GM12865 (cell line): ENCODE measurements around the gene WNT5A.

Experiments used
- DNase-seq: peaks from one replicate; pipeline ENCODE4 v3.0.0; 2010; ENCODE audit warnings: low read depth
- H3K4me3 ChIP-seq: 2 replicates; pipeline ENCODE4 v1.5.1; 2011; ENCODE audit warnings: mild to moderate bottlenecking, low read depth, low read length, control low read depth
- CTCF ChIP-seq: IDR thresholded peaks from 2 replicates; pipeline ENCODE4 v1.5.1; 2011; ENCODE audit warnings: low read length, control low read depth, low read depth, inconsistent platforms; ENCODE audit not compliant: insufficient read depth; ENCODE audit errors: missing control alignments

Gene WNT5A

GRCh38 chr3:55439657-55440056, 47.4 kb downstream of the WNT5A start:
- TF ChIP-seq CTCF, result no peak
- DNase-seq, result no peak
- H3K4me3 ChIP-seq, result no peak overlapping the region

GRCh38 chr3:55436644-55437043, 50.5 kb downstream of the WNT5A start:
- no peak for DNase-seq
- H3K4me3 ChIP-seq, result no peak overlapping the region
- no peak for TF ChIP-seq CTCF

GRCh38 chr3:55435491-55435890, 51.6 kb downstream of the WNT5A start:
- no peak for TF ChIP-seq CTCF
- no peak overlapping the region for H3K4me3 ChIP-seq
- no peak for DNase-seq

DNA sequence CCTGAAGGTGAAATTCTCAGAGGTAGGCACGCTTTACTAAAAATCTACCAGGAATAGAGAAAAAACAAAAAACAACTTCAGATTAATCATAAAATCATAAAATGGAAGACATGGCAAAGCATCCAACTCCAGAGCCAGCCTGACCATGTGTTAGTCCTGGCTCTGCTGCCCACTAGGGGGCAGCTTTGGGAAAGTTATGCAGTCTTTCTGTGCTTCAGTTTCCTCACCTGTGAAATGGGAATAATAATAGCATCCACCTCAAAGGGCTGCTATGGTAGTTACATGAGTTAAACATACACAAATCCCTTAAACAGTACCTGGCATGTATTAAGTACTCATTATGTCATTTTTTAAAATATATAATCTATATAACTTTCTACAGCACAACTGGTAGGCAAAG, 52.3 kb downstream of the WNT5A start:
- DNase-seq, result peak; percentile 64
- TF ChIP-seq CTCF, result peak; percentile 78
- H3K4me3 ChIP-seq, result no peak overlapping the region

GRCh38 chr3:55431041-55431440, 56.1 kb downstream of the WNT5A start:
- H3K4me3 ChIP-seq, result no peak overlapping the region
- TF ChIP-seq CTCF, result no peak
- DNase-seq, result no peak

DNA sequence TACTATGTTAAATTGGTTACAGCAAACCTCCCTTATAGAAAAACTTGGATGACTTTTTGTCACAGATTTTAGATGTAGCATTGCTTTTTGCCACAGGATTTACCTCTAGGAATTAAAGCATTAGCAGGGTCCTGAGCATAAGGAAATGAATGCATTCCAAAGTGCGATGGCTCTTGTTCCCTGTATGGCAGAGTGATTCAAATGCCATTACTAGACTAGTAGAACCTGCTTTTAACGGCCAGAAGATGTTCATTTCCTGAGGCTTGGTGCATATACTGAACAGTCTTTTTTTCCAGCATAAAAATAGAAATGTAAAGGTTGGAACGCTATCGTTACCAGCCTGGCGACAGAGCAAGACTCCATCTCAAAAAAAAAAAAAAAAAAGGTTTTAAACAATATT, 59.4 kb downstream of the WNT5A start:
- no peak for DNase-seq
- no peak overlapping the region for H3K4me3 ChIP-seq
- no peak for TF ChIP-seq CTCF

DNA sequence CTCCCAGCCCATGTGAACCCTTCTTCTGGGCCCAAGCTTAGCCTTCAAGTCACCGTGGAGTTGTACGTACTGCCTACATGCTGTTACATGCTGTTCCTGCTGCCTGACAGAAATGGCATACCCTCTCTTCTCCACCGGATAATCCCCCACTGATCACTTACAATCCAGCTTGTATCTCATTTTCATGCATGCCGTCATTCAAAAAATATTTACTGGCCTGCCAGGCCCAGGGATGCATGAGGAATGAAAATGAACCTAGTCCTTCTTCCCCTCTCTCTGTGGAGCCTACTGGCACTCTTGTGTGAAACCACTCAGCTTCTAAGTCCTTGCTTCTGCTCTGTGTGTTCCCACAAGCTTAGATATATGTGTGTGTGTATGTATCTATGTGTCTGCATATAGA, 60.6 kb downstream of the WNT5A start:
- no peak overlapping the region for H3K4me3 ChIP-seq
- no peak for TF ChIP-seq CTCF
- no peak for DNase-seq
